Endothelial cell of umbilical vein (primary cell): Measurements from ENCODE around the gene NAA20. TPM values are rescaled to one million over a fixed set of nuclear protein-coding genes. Genes with fewer than 3 reads are reported as not detected.

Experiments used
- BruUV-seq: library from RNA; stranded (reverse); fragments of 400-500 nt; replicated peaks from 2 replicates; lab custom pipeline; 2021; lab: Mats Ljungman, UMichigan
- CTCF ChIA-PET: fragments of 300-600, 350-600 bp; sonication (Branson Sonifier 250); formaldehyde crosslinking; loops from one replicate; lab custom pipeline; 2021; ENCODE audit warnings: antibody characterized with exemption, inconsistent platforms; lab: Charles Lee
- POLR2A ChIA-PET: fragments of 300-600, 350-600 bp; sonication (Branson Sonifier 250); formaldehyde crosslinking; loops from one replicate; lab custom pipeline; 2021; ENCODE audit warnings: antibody characterized with exemption, inconsistent platforms; lab: Charles Lee
- DNase-seq: peaks from one replicate; pipeline ENCODE4 v3.0.0-alpha.2; 2011; ENCODE audit warnings: low read depth, low spot score
- FAIRE-seq: peaks from 2 replicates; lab custom pipeline; 2011; peaks lifted over from hg19 to GRCh38; lab: Jason Lieb, UNC
- H2AFZ ChIP-seq: 2 replicates; pipeline ENCODE4 v1.6.0; 2012; ENCODE audit warnings: low read depth, low read length, control low read depth, inconsistent platforms
- H3K27ac ChIP-seq: 2 replicates; pipeline ENCODE4 v1.5.1; 2011; ENCODE audit warnings: low read depth, mild to moderate bottlenecking, control low read depth, low read length, moderate library complexity; ENCODE audit not compliant: insufficient read depth
- H3K27me3 ChIP-seq, 2 experiments: 2 replicates each; pipeline versions ENCODE4 v1.6.0 to v1.6.1; 2011; ENCODE audit warnings: low read length in 2 of 2, mixed read lengths in 1 of 2; ENCODE audit not compliant: control insufficient read depth in 2 of 2, insufficient read depth in 2 of 2
- H3K36me3 ChIP-seq, 2 experiments: 2 replicates in 1 of 2; 3 replicates in 1 of 2; pipeline ENCODE4 v1.5.1; 2011; ENCODE audit warnings: low read length in 2 of 2, mild to moderate bottlenecking in 1 of 2, moderate library complexity in 1 of 2; ENCODE audit not compliant: control insufficient read depth in 2 of 2, insufficient read depth in 2 of 2; ENCODE audit errors: extremely low read depth in 1 of 2
- H3K4me1 ChIP-seq: 3 replicates; pipeline ENCODE4 v1.5.1; 2011; ENCODE audit warnings: mild to moderate bottlenecking, low read length; ENCODE audit not compliant: control insufficient read depth, insufficient read depth; ENCODE audit errors: extremely low read depth
- H3K4me2 ChIP-seq: 2 replicates; pipeline ENCODE4 v1.6.1; 2011; ENCODE audit warnings: low read length, control low read depth, mixed read lengths; ENCODE audit not compliant: insufficient read depth
- H3K4me3 ChIP-seq, 3 experiments: fragments of 200-600 bp in 1 of 3; sonication (generic), shearing (Covaris generic) in 1 of 3; replicated peaks in 1 of 3; 2 replicates each; pipeline ENCODE4 v1.5.1; 2011 to 2016; ENCODE audit warnings: control low read depth in 3 of 3, low read length in 3 of 3, mild to moderate bottlenecking in 2 of 3, inconsistent platforms in 1 of 3, low read depth in 1 of 3, moderate library complexity in 1 of 3; ENCODE audit not compliant: insufficient read depth in 1 of 3
- H3K79me2 ChIP-seq: 2 replicates; pipeline ENCODE4 v1.6.0; 2012; ENCODE audit warnings: low read length, inconsistent platforms; ENCODE audit not compliant: control insufficient read depth, insufficient read depth
- H3K9ac ChIP-seq: replicated peaks from 2 replicates; pipeline ENCODE3; 2011; ENCODE audit warnings: low read length, control low read depth; ENCODE audit not compliant: insufficient read depth; ENCODE audit errors: extremely low read depth
- H3K9me1 ChIP-seq: replicated peaks from 3 replicates; pipeline ENCODE4 v1.6.0; 2011; ENCODE audit warnings: mild to moderate bottlenecking, low read length; ENCODE audit not compliant: control insufficient read depth, insufficient read depth; ENCODE audit errors: extremely low read depth
- H3K9me3 ChIP-seq: replicated peaks from 2 replicates; pipeline ENCODE4 v1.5.1; 2012; ENCODE audit warnings: low read length, inconsistent platforms; ENCODE audit not compliant: control insufficient read depth, insufficient read depth
- H4K20me1 ChIP-seq: replicated peaks from 2 replicates; pipeline ENCODE3; 2011; ENCODE audit warnings: mild to moderate bottlenecking, low read length; ENCODE audit not compliant: control insufficient read depth, insufficient read depth; ENCODE audit errors: extremely low read depth
- EZH2 ChIP-seq: IDR thresholded peaks from 2 replicates; pipeline ENCODE4 v1.6.1; 2012; ENCODE audit warnings: borderline replicate concordance, low read depth, mild to moderate bottlenecking, moderate library complexity, low read length, inconsistent platforms; ENCODE audit not compliant: severe bottlenecking
- FOS ChIP-seq: IDR thresholded peaks from 2 replicates; pipeline ENCODE4 v1.6.1; 2011; ENCODE audit warnings: mild to moderate bottlenecking, low read length, moderate library complexity, borderline replicate concordance; ENCODE audit not compliant: insufficient read depth
- GATA2 ChIP-seq: IDR thresholded peaks from 2 replicates; pipeline ENCODE4 v1.7.0; 2011; ENCODE audit warnings: low read depth, mild to moderate bottlenecking, moderate library complexity, mixed read lengths, low read length; ENCODE audit not compliant: insufficient read length, insufficient read depth
- JUN ChIP-seq: IDR thresholded peaks from 2 replicates; pipeline ENCODE4 v1.6.1; 2011; ENCODE audit warnings: borderline replicate concordance, low read depth; ENCODE audit not compliant: insufficient read length, insufficient read depth
- MYC ChIP-seq: IDR thresholded peaks from one replicate; pipeline ENCODE4 v1.6.1; 2011; ENCODE audit warnings: mild to moderate bottlenecking, low read depth, low read length
- POLR2A ChIP-seq: IDR thresholded peaks from 2 replicates; pipeline ENCODE4 v1.6.1; 2012; ENCODE audit warnings: low read depth, mild to moderate bottlenecking, control low read depth, low read length
- POLR2AphosphoS5 ChIP-seq: IDR thresholded peaks from 2 replicates; pipeline ENCODE4 v1.6.1; 2012; ENCODE audit warnings: low read depth, mild to moderate bottlenecking, control low read depth, low read length, moderate library complexity; ENCODE audit not compliant: insufficient read depth
- dilution Hi-C: fragments of 300-500 bp; cut with MboI; formaldehyde crosslinking; loops from one replicate; pipeline ENCODE4 v1.15.0; 2019; ENCODE audit warnings: low sequenced_read_pairs; ENCODE audit not compliant: extremely low pct_ligation_motif_present
- intact Hi-C: fragments of 100-400 bp; cut with micrococcal nuclease; formaldehyde crosslinking; loops from one replicate; pipeline ENCODE4 v1.10.0; 2022
- polyA plus RNA-seq, 4 experiments: library from polyadenylated mRNA; depleted of rRNA in 3 of 4; stranded (reverse) in 3 of 4; unstranded in 1 of 4; fragments of >200 nt; gene quantifications; 2 replicates each; pipeline versions ENCODE4 v1.2.1 to v1.2.3, GENCODE V29; 2011 to 2012; ENCODE audit warnings: missing spikeins in 1 of 4
- total RNA-seq: library from RNA; stranded (reverse); gene quantifications from 2 replicates; pipeline ENCODE4 v1.2.3, GENCODE V29; 2021
- TF ChIP-seq, protein P1 (sequence below), 2 donors: IDR thresholded peaks; 1 replicate in 1 of 2; 2 replicates in 1 of 2; pipeline ENCODE4 v1.5.1; 2011; ENCODE audit warnings: low read length in 2 of 2, mild to moderate bottlenecking in 2 of 2, moderate library complexity in 2 of 2, control low read depth in 1 of 2, inconsistent platforms in 1 of 2, low read depth in 1 of 2; ENCODE audit not compliant: insufficient read depth in 1 of 2; ENCODE audit errors: extremely low read depth in 1 of 2
- TF ChIP-seq, protein P2 (sequence below): IDR thresholded peaks from 2 replicates; pipeline ENCODE4 v1.6.1; 2011; ENCODE audit not compliant: insufficient read depth, insufficient read length

The NAA20 gene
- total and polyA plus RNA-seq, 2 donors (not counting 3 experiments of a cell fraction or from before 2014, with no cell fraction given), result 48.6 to 77.3 TPM

DNA sequence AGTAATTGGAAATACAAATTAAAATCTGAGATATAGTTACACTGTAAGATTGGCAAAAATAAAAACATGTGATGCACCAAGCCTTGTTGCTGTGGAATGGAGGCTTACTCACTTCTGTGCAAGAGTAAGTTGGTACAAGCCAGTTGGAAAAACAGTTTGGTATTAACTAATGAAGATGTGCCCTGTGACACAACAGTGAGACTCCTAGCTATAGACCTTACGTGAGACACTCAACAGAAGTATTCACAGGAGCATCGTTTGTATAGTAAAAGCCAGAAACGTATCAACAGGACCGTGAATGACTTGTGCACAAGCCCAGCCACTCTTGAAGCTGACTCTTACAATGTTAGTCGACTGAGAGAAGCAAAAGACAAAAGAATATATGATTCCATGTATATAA is 14.6 kb downstream of the NAA20 start:
- Histone ChIP-seq H3K4me2 (no peak overlapping the region), H3K4me3 (no peak overlapping the region), H3K79me2 (peaks cover 11% of the 10 kb centered on the region), H3K27me3 (no peaks in the 10 kb centered on the region), H3K27ac (no peak overlapping the region), H3K9me1 (no peaks in the 10 kb centered on the region), H3K36me3 (peaks cover 12 to 46% of the 10 kb centered on the region in 2 experiments), H4K20me1 (peaks cover 3% of the 10 kb centered on the region), H3K9ac (no peak overlapping the region), H2AFZ (no peak overlapping the region), H3K4me1 (no peaks in the 10 kb centered on the region), H3K9me3 (no peaks in the 10 kb centered on the region)
- POLR2A ChIA-PET, result no interaction called here
- CTCF ChIA-PET, result interaction anchor here (1.1 kb wide), 1 partner anchor 10 kb away, joined by 3 read pairs; no protein-coding TSS in a partner anchor
- DNase-seq, result no peak
- BruUV-seq, result no TSS peak
- intact Hi-C loops (no loop called here), dilution Hi-C loops (no loop called here)
- FAIRE-seq, result no peak
- no peak for TF ChIP-seq POLR2A
- TF ChIP-seq POLR2AphosphoS5, result no peak
- TF ChIP-seq MYC, result no peak
- TF ChIP-seq, protein P1, sequence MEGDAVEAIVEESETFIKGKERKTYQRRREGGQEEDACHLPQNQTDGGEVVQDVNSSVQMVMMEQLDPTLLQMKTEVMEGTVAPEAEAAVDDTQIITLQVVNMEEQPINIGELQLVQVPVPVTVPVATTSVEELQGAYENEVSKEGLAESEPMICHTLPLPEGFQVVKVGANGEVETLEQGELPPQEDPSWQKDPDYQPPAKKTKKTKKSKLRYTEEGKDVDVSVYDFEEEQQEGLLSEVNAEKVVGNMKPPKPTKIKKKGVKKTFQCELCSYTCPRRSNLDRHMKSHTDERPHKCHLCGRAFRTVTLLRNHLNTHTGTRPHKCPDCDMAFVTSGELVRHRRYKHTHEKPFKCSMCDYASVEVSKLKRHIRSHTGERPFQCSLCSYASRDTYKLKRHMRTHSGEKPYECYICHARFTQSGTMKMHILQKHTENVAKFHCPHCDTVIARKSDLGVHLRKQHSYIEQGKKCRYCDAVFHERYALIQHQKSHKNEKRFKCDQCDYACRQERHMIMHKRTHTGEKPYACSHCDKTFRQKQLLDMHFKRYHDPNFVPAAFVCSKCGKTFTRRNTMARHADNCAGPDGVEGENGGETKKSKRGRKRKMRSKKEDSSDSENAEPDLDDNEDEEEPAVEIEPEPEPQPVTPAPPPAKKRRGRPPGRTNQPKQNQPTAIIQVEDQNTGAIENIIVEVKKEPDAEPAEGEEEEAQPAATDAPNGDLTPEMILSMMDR (IDR thresholded peaks at IDR 0.05; ENCODE audit: extremely low read depth in 1 of 2, insufficient read depth in 1 of 2, low read depth in 1 of 2, low read length in 2 of 2), result no peak
- no peak for TF ChIP-seq EZH2

DNA sequence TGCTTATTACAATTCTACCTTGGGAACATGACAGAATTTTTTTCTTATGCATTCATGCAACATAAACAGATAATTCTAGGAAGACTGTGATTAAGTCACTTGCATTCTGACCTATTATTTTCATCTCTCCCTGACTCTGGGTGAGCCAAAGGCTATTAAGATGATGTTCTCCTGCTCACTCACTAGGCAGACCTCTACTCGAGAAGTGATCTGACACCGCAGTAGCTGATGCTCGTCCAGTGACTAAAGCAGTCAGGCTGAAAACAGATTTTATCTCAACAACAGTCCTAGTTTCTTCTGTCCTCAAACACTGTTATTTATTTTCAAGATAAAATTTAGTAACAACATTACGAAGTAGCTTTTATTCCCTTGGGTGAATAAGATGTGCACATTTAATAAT is 17.3 kb downstream of the NAA20 start:
- H3K4me1 ChIP-seq, result peaks cover 19% of the 10 kb centered on the region
- peaks cover 4% of the 10 kb centered on the region for H3K79me2 ChIP-seq
- H3K9me3 ChIP-seq, result no peaks in the 10 kb centered on the region
- no peak overlapping the region for H2AFZ ChIP-seq
- no peak overlapping the region for H3K4me3 ChIP-seq
- H3K27ac ChIP-seq, result no peak overlapping the region
- intact Hi-C loops (no loop called here), dilution Hi-C loops (no loop called here)
- ChIA-PET CTCF (interaction anchor here (1.3 kb wide), 1 partner anchor 9 kb away, joined by 3 read pairs; no protein-coding TSS in a partner anchor), POLR2A (no interaction called here)
- H3K9me1 ChIP-seq, result no peaks in the 10 kb centered on the region
- H3K36me3 ChIP-seq, result peaks cover 22 to 50% of the 10 kb centered on the region in 2 experiments
- H4K20me1 ChIP-seq, result no peaks in the 10 kb centered on the region
- DNase-seq (no peak), FAIRE-seq (no peak)
- no TSS peak for BruUV-seq
- no peak overlapping the region for H3K4me2 ChIP-seq
- H3K27me3 ChIP-seq, result no peaks in the 10 kb centered on the region
- H3K9ac ChIP-seq, result no peak overlapping the region
- TF ChIP-seq, protein P1 (IDR thresholded peaks at IDR 0.05; ENCODE audit: extremely low read depth in 1 of 2, insufficient read depth in 1 of 2, low read depth in 1 of 2, low read length in 2 of 2), result no peak
- TF ChIP-seq MYC, result no peak
- no peak for TF ChIP-seq GATA2
- TF ChIP-seq POLR2A, result no peak
- TF ChIP-seq FOS, result no peak
- TF ChIP-seq JUN, result no peak
- no peak for TF ChIP-seq EZH2
- TF ChIP-seq, protein P2, sequence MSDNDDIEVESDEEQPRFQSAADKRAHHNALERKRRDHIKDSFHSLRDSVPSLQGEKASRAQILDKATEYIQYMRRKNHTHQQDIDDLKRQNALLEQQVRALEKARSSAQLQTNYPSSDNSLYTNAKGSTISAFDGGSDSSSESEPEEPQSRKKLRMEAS, result no peak
